Astrocyte (in vitro differentiated cells and primary cell): ENCODE measurements around the gene BRD4.

Experiments used
- CTCF ChIP-seq: IDR thresholded peaks from 2 replicates; pipeline ENCODE4 v1.5.1; 2011; ENCODE audit warnings: low read depth, mild to moderate bottlenecking, inconsistent platforms, low read length, moderate library complexity; ENCODE audit not compliant: insufficient read depth
- EZH2 ChIP-seq: IDR thresholded peaks from 2 replicates; pipeline ENCODE4 v1.6.1; 2012; ENCODE audit warnings: mild to moderate bottlenecking, low read length, inconsistent platforms; ENCODE audit not compliant: insufficient read depth

DNA sequence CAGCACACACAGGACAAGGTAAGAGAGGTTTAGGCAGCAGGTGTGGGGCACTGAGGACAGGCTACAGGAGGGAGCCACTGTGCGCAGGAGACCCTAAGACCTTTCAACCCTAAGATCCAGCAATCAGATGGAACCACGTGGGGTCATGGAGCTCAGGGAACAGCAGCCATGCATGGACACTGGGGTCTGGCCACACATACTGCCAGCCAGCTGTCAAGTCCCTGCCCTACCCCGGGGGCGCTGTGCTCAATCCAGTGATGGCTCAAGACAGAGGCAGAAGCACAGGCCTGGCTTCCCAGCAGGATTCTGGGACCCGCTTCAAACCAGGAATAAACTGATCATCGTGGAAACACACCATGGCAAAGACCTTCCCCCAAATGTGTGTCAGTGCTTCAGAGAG is 74.6 kb downstream of the BRD4 start:
- TF ChIP-seq EZH2 (no peak), CTCF (no peak)
